Measurements from ENCODE around the gene CYB5R3.
"Not testable (repeated sequence)": the region's sequence is repeated elsewhere in the genome, so short reads cannot be mapped to it uniquely, and the experiment has no call there.

CYB5R3 gene

DNA sequence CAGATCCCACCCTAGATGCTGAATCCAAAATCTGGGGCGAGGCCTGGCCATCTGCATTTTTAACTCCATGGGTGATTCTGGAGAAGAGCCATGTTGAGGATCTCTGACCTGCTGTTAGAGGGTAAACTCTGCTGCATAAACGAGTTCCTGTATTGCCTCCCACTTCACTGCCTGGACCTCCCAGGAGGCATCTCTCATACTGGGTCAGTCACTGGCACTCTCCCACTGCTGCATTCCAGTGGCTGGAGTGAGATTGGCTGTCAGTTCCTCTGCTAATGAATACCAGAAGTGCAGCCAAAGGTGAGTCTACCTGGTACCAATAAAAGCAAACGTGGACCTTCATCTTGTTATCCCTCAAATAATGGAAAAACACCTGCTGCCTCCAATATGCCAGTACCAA lies 44.8 kb downstream of the CYB5R3 start:
- DNase-seq (ENCODE audit: low spot score) (no peak), FAIRE-seq (no peak)

DNA sequence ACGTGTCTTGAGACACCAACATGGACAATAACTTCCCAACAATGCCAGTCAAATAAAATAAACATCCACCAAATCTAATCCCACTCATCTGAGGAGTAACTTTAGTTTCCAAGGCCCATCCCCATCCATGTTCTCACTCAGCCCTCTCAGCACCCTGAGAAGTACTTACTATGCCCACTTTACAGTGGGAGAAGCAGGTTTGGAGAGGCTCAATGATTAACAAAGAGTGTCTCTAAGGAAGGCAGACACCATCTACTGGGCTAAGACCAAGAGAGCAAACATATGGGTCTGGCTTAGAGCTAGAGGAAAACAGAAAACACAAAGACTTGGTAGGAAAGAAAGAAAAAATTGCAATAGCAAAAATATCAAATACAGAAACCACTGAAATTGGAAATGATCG lies 45.8 kb downstream of the CYB5R3 start:
- DNase-seq (ENCODE audit: low spot score) (no peak), FAIRE-seq (no peak)

DNA sequence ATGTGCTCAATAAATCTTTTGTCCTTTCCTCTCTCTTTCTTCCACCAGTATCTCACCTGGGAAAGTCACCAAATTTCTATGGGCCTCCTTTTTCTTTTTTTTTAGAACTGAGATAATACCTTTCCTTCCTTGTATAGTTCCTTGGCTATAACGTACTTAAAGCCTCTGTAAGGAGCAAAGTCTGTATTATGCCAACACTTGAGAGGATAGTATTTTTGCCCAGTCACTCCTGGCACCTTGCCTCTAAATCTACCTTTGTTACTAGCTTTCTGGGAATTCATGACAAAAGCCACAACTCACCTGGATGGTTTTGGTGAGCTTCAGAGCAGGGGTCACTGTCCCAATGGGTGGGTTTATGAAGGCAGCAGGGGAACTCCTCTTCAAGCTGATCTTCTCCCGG lies 46.7 kb downstream of the CYB5R3 start:
- DNase-seq (ENCODE audit: low spot score) (no peak), FAIRE-seq (no peak)

DNA sequence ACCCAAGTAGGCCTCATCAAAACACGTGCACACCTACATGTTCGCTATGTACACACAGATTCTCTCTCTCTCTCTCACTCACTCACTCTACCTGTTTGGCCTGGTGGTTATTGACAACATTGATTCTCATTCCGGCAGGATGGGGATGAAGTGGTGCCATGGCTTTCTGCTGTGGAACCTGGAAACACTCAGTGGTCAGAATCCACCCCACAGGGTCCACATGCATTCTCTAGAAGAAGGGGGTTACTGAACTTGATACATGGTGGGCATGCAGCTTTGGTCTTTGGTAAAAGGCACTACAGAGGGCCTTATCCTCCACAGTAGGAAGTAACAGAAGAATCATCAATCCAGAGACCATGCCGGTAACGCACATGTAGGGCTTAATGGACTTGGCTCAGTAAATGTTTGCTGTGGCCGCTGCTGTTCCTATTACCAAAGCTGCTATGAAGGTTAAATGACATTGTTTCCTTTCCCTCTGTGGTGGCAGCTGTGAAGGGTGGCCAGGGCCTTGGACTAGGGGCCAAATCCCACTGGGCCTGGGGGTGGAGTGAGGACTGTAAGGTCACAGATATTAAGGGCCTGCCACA lies 47.2 kb downstream of the CYB5R3 start:
- DNase-seq (ENCODE audit: low spot score) (no peak), FAIRE-seq (no peak)

DNA sequence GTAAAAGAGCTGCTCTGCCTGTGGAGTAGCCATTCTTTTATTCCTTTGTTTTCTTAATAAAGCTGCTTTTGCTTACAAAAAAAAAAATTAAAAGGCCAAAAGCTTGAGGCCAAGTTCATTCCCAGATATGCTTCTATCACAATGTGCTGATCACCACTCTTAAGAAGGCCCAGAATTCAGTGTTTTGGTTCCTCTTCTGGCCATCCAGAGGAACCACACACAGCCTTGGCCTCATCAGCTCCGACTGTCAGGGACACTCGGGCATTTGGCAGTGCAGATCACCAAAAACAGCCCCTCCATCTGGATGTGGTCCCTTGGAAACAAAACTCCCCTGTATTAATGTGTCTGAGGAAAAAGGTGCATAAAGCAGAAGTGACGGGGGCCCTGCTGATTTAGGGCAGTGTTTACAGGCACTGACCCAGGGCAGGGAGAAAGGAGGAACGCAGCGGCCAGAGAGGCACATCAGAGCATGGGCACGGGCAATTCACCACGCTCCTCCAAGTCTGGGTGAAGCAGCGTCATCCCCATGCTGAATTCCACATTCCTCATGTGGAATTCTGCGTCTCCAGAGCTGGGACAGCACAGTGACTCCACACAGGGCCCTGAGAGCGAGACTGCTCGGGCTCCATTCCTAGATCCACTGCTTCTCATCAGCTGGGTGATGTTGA lies 52.2 kb downstream of the CYB5R3 start:
- DNase-seq (ENCODE audit: low spot score) (no peak), FAIRE-seq (no peak)

DNA sequence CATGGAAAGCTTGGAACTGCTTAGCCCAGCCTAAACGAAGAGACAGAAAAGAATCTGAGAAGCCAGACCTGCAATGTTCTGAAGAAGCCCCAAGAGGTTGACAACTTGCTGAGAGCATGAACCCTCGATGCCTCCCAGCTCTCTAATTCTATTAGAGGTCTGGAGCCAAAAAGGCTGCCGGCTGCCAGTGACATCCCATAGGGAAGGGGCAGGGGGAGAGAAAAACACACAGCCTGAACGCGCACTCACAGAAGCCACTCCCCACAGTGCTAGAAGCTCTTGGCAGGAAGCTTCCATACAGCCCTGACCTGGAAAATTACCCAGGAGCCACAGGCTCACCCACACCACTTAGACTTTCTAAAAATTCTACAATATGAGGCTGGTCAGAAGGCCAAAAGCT lies 52.9 kb downstream of the CYB5R3 start:
- FAIRE-seq (no peak), DNase-seq (ENCODE audit: low spot score) (no peak)

DNA sequence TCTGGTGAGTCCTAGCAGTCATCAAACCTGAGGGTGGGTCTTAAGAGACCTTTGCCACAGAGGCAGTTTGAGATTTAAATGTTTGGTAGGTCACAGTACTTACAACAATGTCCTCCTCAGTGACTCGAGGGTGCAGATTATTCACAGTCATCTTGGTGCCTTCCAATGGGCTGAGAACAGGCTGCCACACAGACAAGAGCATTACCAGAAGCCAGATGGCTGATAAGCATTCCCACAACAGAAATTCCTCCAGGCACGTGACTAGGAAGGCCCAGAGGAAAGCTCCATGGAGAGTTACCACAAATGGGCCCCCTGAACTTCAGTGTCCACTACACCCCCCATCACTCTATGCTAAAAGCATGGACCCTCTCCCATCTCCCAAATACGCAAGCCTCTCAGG lies 53.8 kb downstream of the CYB5R3 start:
- FAIRE-seq: no peak
- DNase-seq (ENCODE audit: low spot score): no peak

DNA sequence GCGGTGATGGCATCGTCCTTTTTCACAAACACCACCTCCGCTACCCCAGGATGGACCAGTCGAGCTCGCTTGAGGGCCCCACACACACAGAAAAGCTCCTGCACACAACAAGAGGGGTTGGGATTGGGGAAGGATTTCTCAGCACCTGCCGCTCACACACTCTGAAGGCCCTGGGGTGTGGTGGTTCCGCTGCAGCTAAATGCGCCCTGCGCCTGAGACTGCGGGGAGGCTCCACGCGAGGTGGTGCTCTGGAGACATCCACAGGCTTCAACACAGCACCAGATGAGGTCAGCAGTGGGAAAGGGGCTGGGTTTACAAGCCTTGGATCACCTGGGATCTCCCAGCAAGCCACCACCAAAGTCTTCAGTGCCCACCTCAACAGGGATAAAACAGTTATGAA lies 57.2 kb downstream of the CYB5R3 start:
- no peak for FAIRE-seq
- no peak for DNase-seq (ENCODE audit: low spot score)

DNA sequence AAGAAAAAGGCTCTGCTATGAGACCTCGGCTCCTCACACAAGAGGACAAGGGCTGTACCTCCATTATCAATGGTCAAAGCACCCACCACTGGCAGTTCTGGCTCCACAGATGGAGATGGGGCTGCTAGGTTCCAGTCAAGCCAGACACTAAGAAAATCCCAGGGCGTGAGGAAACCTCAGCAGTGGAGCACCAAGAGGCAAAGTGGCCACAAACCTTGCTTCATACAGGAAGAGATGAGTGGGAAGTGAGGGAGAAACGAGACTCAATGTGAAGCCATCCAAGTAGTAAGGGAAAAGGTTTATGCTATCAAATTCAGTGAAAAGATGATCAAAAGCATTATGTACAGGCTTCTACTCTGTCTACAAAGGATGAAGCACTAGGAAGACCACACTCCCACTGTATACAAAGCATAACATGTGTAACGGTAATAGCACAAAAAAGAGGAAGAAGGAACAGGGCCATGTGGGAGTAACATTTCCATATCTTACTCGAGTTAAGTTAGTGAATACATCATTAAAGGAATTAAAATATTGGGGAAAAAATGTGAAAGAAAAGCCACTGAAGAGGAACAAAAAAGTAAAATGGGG lies 61.5 kb downstream of the CYB5R3 start:
- FAIRE-seq: no peak

DNA sequence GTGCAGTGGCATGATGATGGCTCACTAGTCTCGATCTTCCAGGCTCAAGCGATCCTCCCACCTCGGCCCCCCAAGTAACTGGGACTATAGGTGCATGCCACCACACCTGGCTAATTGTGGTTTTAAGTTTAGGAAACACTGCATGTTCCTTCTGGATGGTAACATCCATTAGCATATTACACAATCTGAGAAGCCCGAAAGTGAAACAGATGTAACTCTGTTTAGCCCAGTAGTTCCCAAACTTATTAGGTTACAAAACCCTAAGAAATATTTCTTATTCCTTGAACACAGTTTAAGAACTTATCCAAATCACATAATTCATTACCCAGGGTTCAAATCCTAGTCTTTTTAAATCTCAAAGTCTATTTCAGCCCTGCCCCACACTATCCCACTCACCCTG lies 62.8 kb downstream of the CYB5R3 start:
- FAIRE-seq (no peak), DNase-seq (ENCODE audit: low spot score) (no peak)

More for the DNA sequence above, 61.5 kb downstream of the CYB5R3 start:
- no peak for DNase-seq (ENCODE audit: low spot score)

DNA sequence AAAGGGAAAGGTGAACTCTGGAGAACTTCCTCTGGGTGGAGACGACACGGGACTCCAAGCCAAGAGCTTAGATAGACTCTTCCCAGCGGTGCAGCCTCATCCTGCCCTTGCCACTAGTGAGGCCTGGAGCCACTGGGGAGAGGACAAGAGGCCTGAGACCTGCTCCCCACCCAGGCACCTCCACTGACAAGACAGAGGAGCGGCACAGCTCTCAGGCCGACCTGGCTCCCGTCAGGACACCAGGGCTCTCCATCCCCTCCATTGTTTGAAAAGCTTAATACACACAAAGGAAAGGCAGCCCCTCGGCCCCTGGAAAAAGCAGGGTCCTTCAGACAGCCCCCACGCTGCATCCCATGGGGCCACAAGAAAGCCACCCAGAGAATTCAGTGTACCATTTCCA lies 64.1 kb downstream of the CYB5R3 start:
- FAIRE-seq (no peak), DNase-seq (ENCODE audit: low spot score) (no peak)

DNA sequence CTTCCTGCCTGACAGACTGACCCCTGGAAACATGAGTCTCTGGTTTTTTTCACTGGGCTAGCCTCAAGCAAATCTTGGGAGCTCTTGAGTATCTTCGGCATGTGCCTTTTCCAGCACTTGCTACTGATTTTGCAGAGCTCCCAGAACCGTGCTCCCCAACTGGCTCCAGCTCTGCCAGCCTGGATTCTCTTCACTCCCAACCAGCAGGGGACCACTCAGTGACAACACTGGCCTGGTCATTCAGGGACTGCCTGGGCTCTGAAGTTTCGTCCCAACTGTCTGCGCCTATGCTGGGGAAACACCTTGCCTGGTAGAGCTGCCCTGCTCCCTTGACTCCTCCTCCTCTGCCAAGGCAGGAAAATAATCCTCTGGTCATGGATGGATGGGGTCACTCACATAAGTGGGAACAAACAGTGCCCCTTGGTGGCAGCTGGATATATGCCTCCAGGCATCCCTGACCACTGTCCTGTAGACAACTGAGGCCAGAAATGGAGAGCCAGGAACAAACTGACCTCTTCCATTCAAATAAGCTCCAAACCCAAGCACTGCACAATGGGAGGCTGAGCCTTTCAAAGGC lies 64.7 kb downstream of the CYB5R3 start:
- FAIRE-seq (no peak), DNase-seq (ENCODE audit: low spot score) (no peak)

DNA sequence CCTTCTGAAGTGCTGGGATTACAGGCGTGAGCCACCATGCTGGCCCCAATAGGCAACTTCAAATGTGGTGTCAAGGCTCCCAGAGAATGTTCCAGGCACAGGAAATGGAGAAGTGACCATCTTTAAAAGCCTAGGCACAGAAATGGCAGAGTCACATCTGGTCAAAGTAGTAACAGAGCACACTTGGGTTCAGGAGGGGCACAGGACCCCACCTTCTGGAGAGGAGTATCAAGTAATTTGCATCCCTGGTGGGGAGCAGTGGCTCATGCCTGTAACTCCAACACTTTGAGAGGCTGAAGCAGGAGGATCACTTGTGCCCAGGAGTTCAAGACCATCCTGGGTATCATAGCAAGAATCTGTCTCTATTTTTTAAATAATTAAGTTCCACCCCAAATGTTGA lies 66.2 kb downstream of the CYB5R3 start:
- FAIRE-seq (no peak), DNase-seq (ENCODE audit: low spot score) (no peak)

DNA sequence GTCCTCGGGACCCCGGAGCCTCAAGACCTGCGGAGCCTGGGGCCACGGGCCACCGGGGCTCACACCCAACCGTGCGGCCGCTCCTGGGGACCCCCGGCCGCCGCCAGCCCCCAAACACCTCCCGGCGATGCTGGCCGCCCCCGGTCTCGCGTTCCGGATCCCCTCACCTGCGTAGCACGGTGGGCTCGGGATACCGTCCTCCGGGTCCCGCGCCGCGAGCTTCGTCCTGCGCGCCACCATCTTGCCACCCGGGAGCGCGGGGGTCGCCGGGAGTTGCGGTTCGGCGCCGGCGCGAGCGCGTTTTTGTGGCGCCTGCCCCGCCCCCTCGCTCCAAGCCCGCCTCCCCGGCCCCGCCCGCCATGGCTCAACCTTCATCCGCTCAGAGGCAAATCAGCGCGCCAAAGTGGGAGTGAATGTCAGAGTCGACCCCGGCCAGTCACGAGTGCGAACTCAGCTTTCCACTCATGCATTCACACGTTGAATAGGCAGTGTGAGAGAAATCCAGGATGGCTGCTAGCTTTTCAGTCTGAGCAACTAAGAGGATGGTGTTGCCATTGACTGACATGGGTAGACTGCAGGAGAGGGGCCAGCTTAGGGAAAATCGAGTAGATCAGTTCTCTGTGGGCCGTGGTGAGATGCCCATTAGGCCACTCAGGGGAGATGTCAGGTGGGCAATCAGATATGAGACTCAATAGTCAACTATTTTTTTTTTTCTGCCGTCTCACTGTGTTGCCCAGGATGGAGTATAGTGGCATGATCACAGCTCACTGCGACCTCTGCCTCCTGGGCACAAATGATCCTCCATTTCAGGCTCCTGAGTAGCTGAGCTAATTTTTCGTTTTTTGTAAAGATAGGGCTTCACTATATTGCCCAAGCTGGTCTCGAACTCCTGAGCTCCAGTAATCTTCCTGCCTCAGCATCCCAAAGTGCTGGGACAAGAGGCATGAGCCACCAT lies 67.2 kb downstream of the CYB5R3 start:
- DNase-seq (ENCODE audit: low spot score) (peak; percentile 44), FAIRE-seq (no peak)

DNA sequence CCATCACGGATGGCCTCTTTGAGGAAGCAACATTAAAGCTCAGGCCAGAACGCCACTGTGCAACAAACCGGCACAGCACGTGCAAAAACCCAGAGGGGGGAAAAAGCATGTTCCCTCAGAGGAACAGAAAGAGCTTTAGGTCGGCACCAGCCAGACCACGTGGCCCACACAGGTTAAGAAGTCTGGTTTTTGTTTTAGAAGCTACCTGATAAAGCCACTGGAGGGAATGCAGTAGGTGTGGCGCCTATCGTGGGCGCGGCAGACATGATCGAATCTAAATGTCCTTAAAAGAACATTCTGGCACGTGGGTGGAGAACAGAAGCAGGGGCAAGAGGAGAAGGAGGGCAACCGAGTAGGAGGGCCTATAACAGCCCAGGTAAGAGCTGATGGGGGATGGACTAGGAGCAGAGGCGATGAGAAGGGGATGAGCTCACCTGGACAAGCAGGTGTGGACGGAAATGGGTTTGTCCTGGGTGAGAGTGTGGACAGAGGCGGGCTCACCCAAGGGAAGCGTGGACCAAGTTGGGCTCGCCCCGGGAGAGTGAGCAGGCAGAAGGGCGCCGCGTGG lies 67.9 kb downstream of the CYB5R3 start:
- not testable (repeated sequence) for FAIRE-seq

DNA sequence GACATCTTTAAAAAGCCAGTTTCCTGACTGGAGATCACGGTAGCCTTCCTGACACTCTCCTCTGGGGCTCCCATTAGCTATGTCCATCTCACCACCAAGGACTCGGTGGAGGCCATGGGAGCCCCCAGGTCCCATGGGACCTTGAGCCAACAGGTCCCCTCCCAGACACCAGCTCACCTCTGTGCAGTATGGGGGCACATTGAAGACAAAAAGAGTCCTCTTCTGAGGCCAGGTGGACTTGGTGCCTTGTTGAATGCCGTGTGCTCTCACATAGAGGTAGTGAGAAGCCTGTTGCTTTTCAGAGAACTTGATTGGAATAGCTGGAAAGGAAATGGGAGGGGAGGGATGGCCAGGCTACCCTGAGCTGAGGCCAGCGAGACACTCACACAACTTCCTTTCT lies 69.2 kb downstream of the CYB5R3 start:
- DNase-seq (ENCODE audit: low spot score); FAIRE-seq: not testable (repeated sequence)

More for the DNA sequence above, 67.9 kb downstream of the CYB5R3 start:
- not testable (repeated sequence) for DNase-seq (ENCODE audit: low spot score)

DNA sequence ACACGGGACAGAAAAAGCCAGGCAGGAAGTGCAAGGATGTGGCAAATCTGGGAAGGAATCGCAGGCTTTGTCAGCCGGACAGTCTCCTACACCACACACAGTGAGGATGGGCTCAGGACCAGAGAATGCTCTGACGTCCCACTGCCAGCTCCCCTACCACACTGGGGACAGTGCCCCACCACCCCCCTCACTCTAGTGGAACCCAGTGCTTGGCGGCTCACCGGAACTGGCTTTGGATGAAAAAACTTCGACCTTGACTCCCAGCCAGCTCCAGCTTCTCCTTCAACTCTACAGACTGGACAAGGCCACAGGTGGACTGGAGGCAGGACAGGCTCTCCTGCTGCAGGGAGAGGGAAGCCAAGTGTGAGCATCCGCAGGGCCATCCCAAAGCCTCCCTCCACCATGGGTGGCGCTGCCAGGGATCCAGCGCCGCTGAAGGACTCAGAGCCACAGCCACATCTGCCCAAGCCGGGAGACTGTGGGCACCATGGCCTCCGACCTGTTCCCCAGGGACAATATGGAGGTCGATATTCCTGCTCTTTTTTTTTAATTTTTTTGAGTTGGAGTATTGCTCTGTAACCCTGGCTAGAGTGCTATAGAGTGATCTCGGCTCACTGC lies 71.5 kb downstream of the CYB5R3 start:
- no peak for FAIRE-seq
- no peak for DNase-seq (ENCODE audit: low spot score)

DNA sequence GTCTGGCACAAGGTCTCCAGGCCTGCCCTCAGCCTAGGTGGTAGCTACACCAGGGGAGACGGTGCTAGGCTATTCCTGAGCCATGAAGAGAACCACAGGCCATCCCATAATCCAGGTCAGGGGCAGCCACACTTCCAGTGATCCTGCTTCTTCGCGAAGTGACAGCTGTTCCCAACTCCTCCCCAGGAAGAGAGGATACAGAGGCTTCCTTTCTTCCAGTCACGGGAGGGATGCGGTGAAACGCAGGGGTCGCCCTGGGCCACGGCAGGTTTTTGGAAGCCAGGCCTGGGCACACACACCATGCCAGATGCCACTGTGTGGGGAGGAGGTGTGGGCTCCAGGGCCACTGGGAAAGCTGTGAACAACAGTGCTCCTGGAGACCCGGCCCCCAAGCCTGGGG lies 72.1 kb downstream of the CYB5R3 start:
- not testable (repeated sequence) for FAIRE-seq

DNA sequence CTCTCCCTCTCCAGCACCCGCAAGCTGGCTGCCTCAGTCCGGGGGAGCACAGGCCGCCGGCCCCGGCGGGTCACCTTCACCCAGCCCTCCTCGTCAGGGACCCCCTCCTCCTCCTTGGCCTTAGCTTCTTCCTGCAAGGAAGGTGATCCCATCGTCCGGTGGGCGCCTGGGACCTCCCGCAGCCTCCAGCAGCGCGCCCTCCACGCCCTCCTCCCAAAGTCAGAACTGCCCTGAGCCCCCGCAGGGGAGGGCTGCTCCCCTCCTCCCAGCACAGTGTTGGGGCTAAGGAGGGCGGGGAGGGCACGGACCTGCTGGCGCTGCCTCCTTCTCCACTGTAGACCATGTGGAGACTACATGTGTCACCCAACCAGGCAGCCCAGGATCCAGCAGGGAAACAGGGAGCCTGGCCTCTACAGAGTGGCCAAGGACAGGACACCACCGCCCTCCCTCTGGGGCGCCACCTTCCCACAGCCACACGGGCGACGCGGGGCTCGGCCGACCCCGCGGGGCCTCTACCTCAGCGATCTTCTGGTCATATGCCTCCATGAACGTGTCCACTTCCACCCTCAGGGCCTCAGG lies 73.1 kb downstream of the CYB5R3 start:
- not testable (repeated sequence) for FAIRE-seq; DNase-seq (ENCODE audit: low spot score)

More for the DNA sequence above, 72.1 kb downstream of the CYB5R3 start:
- DNase-seq (ENCODE audit: low spot score): not testable (repeated sequence)

DNA sequence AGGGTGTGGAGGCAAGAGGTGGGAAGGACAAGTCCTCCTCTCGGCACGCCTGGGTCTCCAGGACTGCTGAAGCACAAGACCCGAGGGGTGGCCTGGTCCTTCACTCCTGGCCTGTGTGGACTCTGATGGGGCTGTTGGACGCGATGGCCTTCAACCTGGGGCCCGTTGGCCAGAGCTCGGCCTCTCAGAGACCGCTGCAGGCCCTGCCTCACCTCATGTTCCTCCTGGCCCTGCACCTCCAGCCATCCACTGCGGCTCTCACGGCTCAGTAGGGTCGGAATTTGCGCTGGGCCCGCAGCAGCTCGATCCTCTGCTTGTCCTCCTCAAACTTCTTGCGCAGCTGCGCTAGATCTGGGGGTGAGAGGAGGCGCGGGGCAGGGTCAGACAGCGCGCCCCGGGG lies 74.7 kb downstream of the CYB5R3 start:
- FAIRE-seq; DNase-seq (ENCODE audit: low spot score): not testable (repeated sequence)

All from RCC 7860 (cell line).